NB4 (cell line): ENCODE results near the gene ADAM12.

Experiments used
- DNase-seq: peaks from one replicate; pipeline ENCODE4 v3.0.0; 2010; ENCODE audit warnings: low read depth
- H3K4me3 ChIP-seq: one replicate; pipeline ENCODE4 v1.5.1; 2011; ENCODE audit warnings: mild to moderate bottlenecking, low read depth, low read length, moderate library complexity
- CTCF ChIP-seq: IDR thresholded peaks from one replicate; pipeline ENCODE4 v1.5.1; 2012; ENCODE audit warnings: low read depth, low read length
- MAX ChIP-seq: IDR thresholded peaks from 2 replicates; pipeline ENCODE4 v1.6.1; 2011; ENCODE audit warnings: low read depth, low read length
- MYC ChIP-seq: IDR thresholded peaks from 2 replicates; pipeline ENCODE4 v1.6.1; 2011; ENCODE audit warnings: low read depth, low read length
- POLR2A ChIP-seq: IDR thresholded peaks from 2 replicates; pipeline ENCODE4 v1.6.1; 2011; ENCODE audit warnings: mild to moderate bottlenecking; ENCODE audit not compliant: insufficient read length; ENCODE audit errors: extremely low read depth

ADAM12 gene

GRCh38 chr10:126201603-126202002, 186.7 kb downstream of the ADAM12 start:
- no peak for DNase-seq
- no peak overlapping the region for H3K4me3 ChIP-seq
- no peak for TF ChIP-seq MYC
- TF ChIP-seq CTCF, result no peak
- TF ChIP-seq MAX, result no peak
- no peak for TF ChIP-seq POLR2A

- H3K4me3 ChIP-seq, result no peak overlapping the region
- peak; percentile 38 for DNase-seq
- TF ChIP-seq CTCF (no peak), MYC (no peak), MAX (no peak), POLR2A (no peak)
These were observed 188.9 kb downstream of the ADAM12 start for GRCh38 chr10:126199221-126199998.

- H3K4me3 ChIP-seq, result no peak overlapping the region
- TF ChIP-seq POLR2A (no peak), CTCF (no peak), MAX (no peak), MYC (no peak)
- DNase-seq, result no peak
These were observed 189.6 kb downstream of the ADAM12 start for GRCh38 chr10:126198681-126199080.

GRCh38 chr10:126197036-126197543, 191.2 kb downstream of the ADAM12 start:
- H3K4me3 ChIP-seq, result no peak overlapping the region
- no peak for DNase-seq

GRCh38 chr10:126196281-126196680, 192.0 kb downstream of the ADAM12 start:
- DNase-seq, result no peak
- TF ChIP-seq CTCF (no peak), MYC (no peak), POLR2A (no peak), MAX (no peak)
- no peak overlapping the region for H3K4me3 ChIP-seq

More at GRCh38 chr10:126197036-126197543, 191.2 kb downstream of the ADAM12 start:
- no peak for TF ChIP-seq MYC
- no peak for TF ChIP-seq POLR2A
- TF ChIP-seq CTCF, result no peak
- no peak for TF ChIP-seq MAX
